Common myeloid progenitor, CD34-positive (primary cell): ENCODE results near the gene ATP5F1D.

ENCODE experiments used
- CTCF ChIA-PET: fragments of 350-600 bp; sonication (Branson Sonifier 250); formaldehyde crosslinking; loops from one replicate; lab custom pipeline; 2021; ENCODE audit warnings: antibody characterized with exemption; lab: Charles Lee
- POLR2A ChIA-PET: fragments of 350-600 bp; sonication (Branson Sonifier 250); formaldehyde crosslinking; loops from one replicate; lab custom pipeline; 2021; ENCODE audit warnings: antibody characterized with exemption; lab: Charles Lee
- DNase-seq, 3 donors: peaks; one replicate each; pipeline versions ENCODE4 v3.0.0 to v3.0.0-alpha.2; 2013
- H3K27ac ChIP-seq, 2 experiments: 1 replicate in 1 of 2; 2 replicates in 1 of 2; pipeline ENCODE4 v1.7.0; 2013; ENCODE audit warnings: inconsistent platforms in 2 of 2, low read length in 2 of 2, mild to moderate bottlenecking in 2 of 2, low read depth in 1 of 2, moderate library complexity in 1 of 2; ENCODE audit not compliant: severe bottlenecking in 2 of 2, insufficient read depth in 1 of 2, poor library complexity in 1 of 2
- H3K27me3 ChIP-seq, 5 experiments: replicated peaks in 2 of 5; 1 replicate in 3 of 5; 2 replicates in 2 of 5; pipeline versions ENCODE4 v1.6.1 to v1.7.0; 2013; ENCODE audit warnings: low read length in 4 of 5, mild to moderate bottlenecking in 2 of 5, moderate library complexity in 2 of 5, inconsistent platforms in 1 of 5; ENCODE audit not compliant: insufficient read depth in 5 of 5, control insufficient read depth in 4 of 5
- H3K36me3 ChIP-seq, 4 experiments: 1 replicate in 2 of 4; 2 replicates in 2 of 4; pipeline versions ENCODE4 v1.6.1 to v1.7.0; 2013; ENCODE audit warnings: low read length in 3 of 4, control low read depth in 1 of 4, mild to moderate bottlenecking in 1 of 4; ENCODE audit not compliant: control insufficient read depth in 4 of 4, insufficient read depth in 4 of 4
- H3K4me1 ChIP-seq, 4 experiments: 1 replicate in 3 of 4; 2 replicates in 1 of 4; pipeline versions ENCODE4 v1.6.1 to v1.7.1; 2013; ENCODE audit warnings: low read length in 3 of 4, mild to moderate bottlenecking in 3 of 4, control low read depth in 1 of 4, inconsistent platforms in 1 of 4, moderate library complexity in 1 of 4; ENCODE audit not compliant: control insufficient read depth in 4 of 4, insufficient read depth in 4 of 4; ENCODE audit errors: control extremely low read depth in 1 of 4
- H3K4me3 ChIP-seq, 7 experiments: 1 replicate in 4 of 7; 2 replicates in 3 of 7; pipeline versions ENCODE4 v1.5.1 to v1.7.0; 2013; ENCODE audit warnings: mild to moderate bottlenecking in 7 of 7, low read length in 6 of 7, moderate library complexity in 6 of 7, inconsistent platforms in 2 of 7, low read depth in 2 of 7, control low read depth in 1 of 7; ENCODE audit not compliant: insufficient read depth in 4 of 7, control insufficient read depth in 1 of 7; ENCODE audit errors: extremely low read depth in 1 of 7
- H3K9me3 ChIP-seq, 5 experiments: 1 replicate in 4 of 5; 2 replicates in 1 of 5; pipeline versions ENCODE4 v1.6.1 to v1.7.1; 2013; ENCODE audit warnings: low read length in 4 of 5, mild to moderate bottlenecking in 2 of 5, inconsistent platforms in 1 of 5, low read depth in 1 of 5, moderate library complexity in 1 of 5; ENCODE audit not compliant: control insufficient read depth in 4 of 5, insufficient read depth in 2 of 5; ENCODE audit errors: control extremely low read depth in 1 of 5
- WGBS: methylation state at CpG from one replicate; pipeline ENCODE4 v1.1.5; 2013; ENCODE audit not compliant: insufficient coverage; 5-methylcytosine and 5-hydroxymethylcytosine counted together

Gene ATP5F1D

GRCh38 chr19:1254530-1255185 is 13.1 kb downstream of the ATP5F1D start:
- peaks cover 0 to 80% (median 68%) of the 10 kb centered on the region in 4 experiments for H3K4me1 ChIP-seq

DNA sequence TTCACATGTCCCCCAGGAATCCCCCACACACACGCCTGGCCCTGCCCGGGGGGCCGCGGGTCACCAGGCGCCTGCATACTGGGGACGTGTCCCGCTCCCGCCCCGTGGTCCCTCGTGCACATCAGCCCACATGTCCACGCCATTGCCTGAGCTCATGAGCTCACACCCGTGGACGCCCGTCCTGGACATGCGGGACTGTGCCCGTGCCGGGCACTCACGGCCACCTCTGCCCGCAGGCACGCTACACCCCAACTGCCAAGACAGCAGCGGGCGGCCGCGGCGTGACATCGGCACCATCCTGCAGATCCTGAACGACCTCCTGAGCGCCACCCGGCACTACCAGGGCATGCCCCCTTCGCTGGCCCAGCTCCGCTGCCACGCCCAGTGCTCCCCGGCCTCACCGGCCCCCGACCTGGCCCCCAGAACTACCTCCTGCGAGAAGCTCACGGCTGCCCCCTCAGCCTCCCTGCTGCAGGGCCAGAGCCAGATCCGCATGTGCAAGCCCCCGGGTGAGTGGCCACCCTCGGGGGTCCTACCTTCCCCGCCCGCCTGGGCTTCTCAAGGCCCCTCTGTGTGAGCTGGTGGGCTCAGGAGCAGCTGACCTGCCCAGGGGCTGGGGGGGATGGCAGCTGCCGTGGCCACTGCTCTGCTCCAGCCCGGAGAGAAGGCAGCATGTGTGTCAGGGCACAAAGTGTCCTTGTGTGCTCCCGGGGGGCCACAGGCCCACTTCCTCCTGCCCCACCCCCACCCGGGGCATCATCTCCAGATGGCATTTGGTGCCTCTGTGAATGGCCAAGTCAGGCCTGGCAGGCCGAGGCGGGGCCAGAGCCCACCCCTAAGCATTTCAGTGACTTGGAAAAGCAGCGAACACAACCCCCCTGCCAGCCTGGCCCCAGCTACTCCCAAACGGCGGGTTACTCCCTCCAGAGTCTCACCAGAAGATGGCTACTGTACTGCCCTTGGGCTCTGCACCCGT is 13.9 kb downstream of the ATP5F1D start:
- POLR2A ChIA-PET = interaction anchor here (7.0 kb wide), 1 partner anchor 12 kb away, joined by 98 read pairs; the partner anchor contains the start of gene CIRBP
- H3K27ac ChIP-seq = no peak overlapping the region
- H3K9me3 ChIP-seq = no peaks in the 10 kb centered on the region

More at GRCh38 chr19:1254530-1255185, 13.1 kb downstream of the ATP5F1D start:
- DNase-seq = no peak
- no peaks in the 10 kb centered on the region for H3K9me3 ChIP-seq
- peak overlapping the region in 1 of 2 experiments; percentile 14 for H3K27ac ChIP-seq
- no peaks in the 10 kb centered on the region for H3K27me3 ChIP-seq
- H3K4me3 ChIP-seq = peak overlapping the region in 3 of 7 experiments; percentile 6 to 84 (median 61)
- CTCF ChIA-PET = interaction anchor here (7.9 to 17.7 kb wide), 2 partner anchors 10 kb away, joined by 60 to 268 read pairs; no protein-coding TSS in a partner anchor
- H3K36me3 ChIP-seq = peaks cover 3 to 52% (median 36%) of the 10 kb centered on the region in 4 experiments
- WGBS = 98% methylated on average over 17 of the region's 20 CpGs
- POLR2A ChIA-PET = interaction anchor here (7.0 kb wide), 1 partner anchor 13 kb away, joined by 98 read pairs; the partner anchor contains the start of gene CIRBP

GRCh38 chr19:1256646-1257474 is 15.3 kb downstream of the ATP5F1D start:
- H3K4me3 ChIP-seq = no peak overlapping the region
- H3K9me3 ChIP-seq = no peaks in the 10 kb centered on the region
- no peak overlapping the region for H3K27ac ChIP-seq
- H3K27me3 ChIP-seq = no peaks in the 10 kb centered on the region
- CTCF ChIA-PET = interaction anchor here (1.3 to 17.7 kb wide), 3 partner anchors 8 to 43 kb away, joined by 3 to 268 read pairs (median 60); no protein-coding TSS in a partner anchor
- WGBS = 94% methylated on average over 39 of the region's 46 CpGs
- H3K36me3 ChIP-seq = peaks cover 3 to 46% (median 31%) of the 10 kb centered on the region in 4 experiments
- H3K4me1 ChIP-seq = peaks cover 0 to 92% (median 77%) of the 10 kb centered on the region in 4 experiments
- POLR2A ChIA-PET = interaction anchor here (7.0 kb wide), 1 partner anchor 11 kb away, joined by 98 read pairs; the partner anchor contains the start of gene CIRBP
- DNase-seq = no peak

More for the DNA sequence above, 13.9 kb downstream of the ATP5F1D start:
- WGBS = 96% methylated on average over 44 of the region's 52 CpGs
- no peak overlapping the region for H3K4me3 ChIP-seq
- CTCF ChIA-PET = interaction anchor here (7.9 to 17.7 kb wide), 2 partner anchors 9 to 11 kb away, joined by 60 to 268 read pairs; no protein-coding TSS in a partner anchor
- no peak for DNase-seq
- peaks cover 3 to 52% (median 36%) of the 10 kb centered on the region in 4 experiments for H3K36me3 ChIP-seq
- H3K27me3 ChIP-seq = no peaks in the 10 kb centered on the region
- peaks cover 0 to 88% (median 75%) of the 10 kb centered on the region in 4 experiments for H3K4me1 ChIP-seq

GRCh38 chr19:1257475-1258162 is 16.1 kb downstream of the ATP5F1D start:
- peaks cover 3 to 46% (median 31%) of the 10 kb centered on the region in 4 experiments for H3K36me3 ChIP-seq
- DNase-seq = no peak
- ChIA-PET POLR2A (interaction anchor here (7.0 kb wide), 1 partner anchor 10 kb away, joined by 98 read pairs; the partner anchor contains the start of gene CIRBP), CTCF (interaction anchor here (1.3 to 17.7 kb wide), 3 partner anchors 7 to 44 kb away, joined by 3 to 268 read pairs (median 60); no protein-coding TSS in a partner anchor)
- peak overlapping the region in 1 of 2 experiments; percentile 43 for H3K27ac ChIP-seq
- H3K4me1 ChIP-seq = peaks cover 0 to 94% (median 82%) of the 10 kb centered on the region in 4 experiments
- H3K27me3 ChIP-seq = no peaks in the 10 kb centered on the region
- H3K4me3 ChIP-seq = peak overlapping the region in 1 of 7 experiments; percentile 13
- no peaks in the 10 kb centered on the region for H3K9me3 ChIP-seq
- WGBS = 85% methylated on average over 5 of the region's 23 CpGs

- no peaks in the 10 kb centered on the region for H3K9me3 ChIP-seq
- 89% methylated on average over 5 of the region's 8 CpGs for WGBS
- H3K27me3 ChIP-seq = no peaks in the 10 kb centered on the region
- ChIA-PET CTCF (interaction anchor here (0.6 to 17.7 kb wide), 4 partner anchors 7 to 394 kb away, joined by 3 to 268 read pairs (median 32); no protein-coding TSS in a partner anchor), POLR2A (interaction anchor here (1.8 kb wide), 1 partner anchor 14 kb away, joined by 6 read pairs; no protein-coding TSS in a partner anchor)
- H3K36me3 ChIP-seq = peaks cover 3 to 46% (median 31%) of the 10 kb centered on the region in 4 experiments
- H3K27ac ChIP-seq = peak overlapping the region in 1 of 2 experiments; percentile 43
- peaks cover 0 to 95% (median 85%) of the 10 kb centered on the region in 4 experiments for H3K4me1 ChIP-seq
- DNase-seq = no peak
- H3K4me3 ChIP-seq = no peak overlapping the region
These were observed 16.6 kb downstream of the ATP5F1D start for GRCh38 chr19:1258163-1258492.
